Tibial nerve (tissue), 4 donors: ENCODE results near the gene DFFB.

Experiments used
- EP300 ChIP-seq, 2 donors: sonication (generic); formaldehyde crosslinking; IDR thresholded peaks; one replicate each; pipeline ENCODE4 v1.6.1; 2017; ENCODE audit warnings: antibody characterized with exemption in 2 of 2, mild to moderate bottlenecking in 1 of 2
- POLR2A ChIP-seq, 2 donors: fragments of 450-650 bp; IDR thresholded peaks; one replicate each; pipeline ENCODE4 v1.6.1; 2017; ENCODE audit warnings: antibody characterized with exemption in 2 of 2, mild to moderate bottlenecking in 2 of 2, moderate library complexity in 2 of 2
- TF ChIP-seq, protein P1 (sequence below), 5 experiments: fragments of 200-600 bp in 3 of 5; fragments of 450-650 bp in 2 of 5; sonication (generic) in 3 of 5; IDR thresholded peaks; one replicate each; pipeline ENCODE4 v1.5.1; 2016 to 2019; ENCODE audit warnings: antibody characterized with exemption in 5 of 5, mild to moderate bottlenecking in 3 of 5, moderate library complexity in 2 of 5

DNA sequence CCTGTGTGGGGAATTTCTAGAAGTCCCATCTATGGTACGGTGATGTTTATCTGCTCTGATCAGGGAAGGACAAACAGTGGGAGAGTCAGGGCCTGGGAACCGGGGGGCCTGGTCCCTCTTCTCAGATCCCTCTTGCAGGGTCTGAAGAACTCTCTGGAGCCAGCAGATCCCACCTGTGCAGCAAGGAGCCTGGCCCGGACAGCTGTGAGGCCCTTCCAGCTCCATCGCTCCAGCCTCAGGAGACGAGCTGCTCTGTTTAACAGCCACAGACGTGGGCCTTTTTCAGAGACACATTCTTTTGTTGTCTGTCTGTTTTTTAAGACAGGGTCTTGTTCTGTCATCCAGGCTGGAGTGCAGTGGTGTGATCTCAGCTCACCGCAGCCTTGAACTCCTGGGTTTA is 28.3 kb downstream of the DFFB start:
- TF ChIP-seq EP300 (IDR thresholded peaks at IDR 0.05) (no peak), POLR2A (IDR thresholded peaks at IDR 0.05) (no peak)
- TF ChIP-seq, protein P1, sequence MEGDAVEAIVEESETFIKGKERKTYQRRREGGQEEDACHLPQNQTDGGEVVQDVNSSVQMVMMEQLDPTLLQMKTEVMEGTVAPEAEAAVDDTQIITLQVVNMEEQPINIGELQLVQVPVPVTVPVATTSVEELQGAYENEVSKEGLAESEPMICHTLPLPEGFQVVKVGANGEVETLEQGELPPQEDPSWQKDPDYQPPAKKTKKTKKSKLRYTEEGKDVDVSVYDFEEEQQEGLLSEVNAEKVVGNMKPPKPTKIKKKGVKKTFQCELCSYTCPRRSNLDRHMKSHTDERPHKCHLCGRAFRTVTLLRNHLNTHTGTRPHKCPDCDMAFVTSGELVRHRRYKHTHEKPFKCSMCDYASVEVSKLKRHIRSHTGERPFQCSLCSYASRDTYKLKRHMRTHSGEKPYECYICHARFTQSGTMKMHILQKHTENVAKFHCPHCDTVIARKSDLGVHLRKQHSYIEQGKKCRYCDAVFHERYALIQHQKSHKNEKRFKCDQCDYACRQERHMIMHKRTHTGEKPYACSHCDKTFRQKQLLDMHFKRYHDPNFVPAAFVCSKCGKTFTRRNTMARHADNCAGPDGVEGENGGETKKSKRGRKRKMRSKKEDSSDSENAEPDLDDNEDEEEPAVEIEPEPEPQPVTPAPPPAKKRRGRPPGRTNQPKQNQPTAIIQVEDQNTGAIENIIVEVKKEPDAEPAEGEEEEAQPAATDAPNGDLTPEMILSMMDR (IDR thresholded peaks at IDR 0.05): no peak
